Upper lobe of left lung (tissue), 4 donors: ENCODE results near the gene RFTN1.

Experiments
- CTCF ChIP-seq, 6 experiments: fragments of 450-650 bp in 4 of 6; fragments of 200-600 bp in 2 of 6; sonication (generic) in 2 of 6; IDR thresholded peaks; one replicate each; pipeline ENCODE4 v1.5.1; 2016 to 2019; ENCODE audit warnings: antibody characterized with exemption in 6 of 6
- EP300 ChIP-seq, 4 donors: sonication (generic); formaldehyde crosslinking; IDR thresholded peaks; one replicate each; pipeline ENCODE4 v1.5.1; 2017; ENCODE audit warnings: antibody characterized with exemption in 4 of 4, control low read depth in 2 of 4
- POLR2AphosphoS5 ChIP-seq, 2 donors: sonication (generic); formaldehyde crosslinking; IDR thresholded peaks; one replicate each; pipeline ENCODE4 v1.5.1; 2017; ENCODE audit warnings: antibody characterized with exemption in 2 of 2

GRCh38 chr3:16468336-16469098 is 45.0 kb downstream of the RFTN1 start:
- TF ChIP-seq POLR2AphosphoS5 (IDR thresholded peaks at IDR 0.05) (peak in 1 of 2 donors; percentile 11), EP300 (IDR thresholded peaks at IDR 0.05) (no peak), CTCF (IDR thresholded peaks at IDR 0.05) (no peak)
